ENCODE measurements around the gene TMEM218.
A peak's percentile ranks its signal among the peaks of the same experiment; 100 is the strongest.

TMEM218 gene

DNA sequence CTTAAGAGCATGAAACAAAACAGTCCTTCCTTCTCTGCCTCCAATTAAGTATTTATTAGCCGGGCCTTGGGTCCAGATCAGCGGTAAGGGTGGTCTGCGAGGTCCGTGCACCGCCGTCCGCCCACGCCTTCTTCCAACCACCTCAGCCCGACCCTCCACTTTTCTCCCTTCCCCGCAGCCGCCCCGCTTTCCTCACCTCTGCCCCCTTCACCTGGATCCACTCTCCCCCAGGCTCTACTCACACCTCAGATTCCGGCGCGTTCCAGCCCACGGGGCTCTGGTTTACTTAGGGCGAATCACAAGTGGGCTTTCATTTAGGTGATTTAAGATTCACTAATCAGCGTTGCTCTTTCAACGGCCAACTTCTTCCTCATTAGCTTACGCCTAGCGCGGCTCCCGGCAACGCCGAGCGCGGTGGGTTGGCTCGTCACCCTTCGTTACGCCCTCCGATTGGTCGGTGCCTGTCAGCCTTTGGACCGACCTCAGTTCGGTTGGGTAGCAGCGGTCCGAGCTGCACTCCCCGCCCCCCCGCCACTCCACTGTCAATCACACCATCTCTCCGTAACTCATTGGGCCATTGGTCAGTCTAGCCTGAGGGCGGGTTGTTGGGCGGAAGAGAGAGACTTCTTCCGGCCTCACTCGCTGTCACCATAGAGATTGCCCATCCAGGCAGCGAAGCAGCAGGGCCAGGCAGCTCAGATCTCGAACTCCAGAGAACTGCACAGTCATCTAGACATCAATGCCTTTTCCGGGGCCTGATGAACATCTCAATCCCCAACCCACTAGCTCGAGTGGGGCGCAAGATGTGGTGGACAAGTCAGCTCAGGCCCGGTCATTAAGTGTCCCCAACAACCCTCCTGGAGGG, at the start of gene TMEM218:
TSS of gene TMEM218 (minus strand) at position 284 of the 865 bp plus-strand sequence. CDS start 9,385 bp downstream, outside the sequence.
- DNase-seq = peak; percentile 97 to 98

GRCh38 chr11:125157953-125158680, 46.7 kb upstream of the TMEM218 start:
- no peak for DNase-seq

GRCh38 chr11:125157118-125157733, 45.8 kb upstream of the TMEM218 start:
- no peak for DNase-seq

- DNase-seq = no peak
Measured at GRCh38 chr11:125156346-125157117, 45.1 kb upstream of the TMEM218 start.

DNA sequence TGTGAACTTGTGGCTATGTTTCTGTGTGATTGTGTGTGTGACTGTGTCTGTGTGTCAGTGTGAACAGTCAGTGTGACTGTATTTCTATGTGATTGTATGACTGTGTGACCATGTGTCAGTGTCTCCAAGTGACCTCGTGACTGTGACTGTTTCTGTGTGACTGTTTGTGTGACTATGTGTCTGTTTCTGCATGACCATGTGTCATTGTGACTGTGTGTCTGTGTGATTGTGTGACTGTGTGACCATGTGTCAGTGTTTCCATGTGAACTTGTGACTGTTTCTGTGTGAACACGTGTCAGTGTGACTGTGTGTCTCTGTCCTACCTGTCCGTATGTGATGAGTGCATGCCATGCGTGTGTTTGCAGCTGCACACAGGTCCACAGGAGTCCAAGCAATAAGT, 44.3 kb upstream of the TMEM218 start:
- no peak for DNase-seq

DNA sequence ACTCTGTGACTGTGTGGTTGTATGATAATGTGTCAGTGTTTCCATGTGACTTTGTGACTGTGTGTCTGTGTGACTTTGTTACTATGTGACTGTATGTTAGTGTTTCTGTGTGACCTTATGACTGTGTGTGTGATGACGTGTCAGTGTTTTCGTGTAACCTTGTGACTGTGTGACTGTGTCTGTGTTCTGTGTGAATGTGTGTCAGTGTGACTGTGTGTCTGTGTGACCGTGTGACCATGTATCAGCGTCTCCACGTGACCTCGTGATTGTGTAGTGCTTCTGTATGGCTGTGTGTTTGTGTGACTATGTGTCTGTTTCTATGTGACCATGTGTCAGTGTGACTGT, 43.6 kb upstream of the TMEM218 start:
- DNase-seq = no peak

- no peak for DNase-seq
Measured at GRCh38 chr11:125154378-125155099, 43.1 kb upstream of the TMEM218 start.

GRCh38 chr11:125153837-125154236, 42.4 kb upstream of the TMEM218 start:
- no peak for DNase-seq

- no peak for DNase-seq
Measured at GRCh38 chr11:125148743-125149142, 37.3 kb upstream of the TMEM218 start.

DNA sequence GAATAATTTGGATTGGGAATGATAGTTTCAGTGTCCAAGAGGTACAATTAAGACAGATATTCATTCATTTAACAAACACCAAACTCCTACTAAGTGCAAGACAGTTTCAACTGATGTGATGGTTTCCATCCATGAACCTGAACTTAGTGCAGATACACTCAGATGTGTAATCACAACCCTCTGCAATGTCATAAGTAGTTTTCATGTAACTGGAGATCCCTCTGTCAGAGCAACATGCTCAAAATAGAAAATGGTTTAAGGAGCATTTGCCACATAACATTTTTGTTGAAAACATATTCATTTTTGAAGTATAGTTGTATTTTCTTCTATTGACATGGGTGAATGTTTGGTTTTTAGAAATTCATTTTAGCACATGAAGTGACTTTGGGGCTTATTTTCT, 36.6 kb upstream of the TMEM218 start:
- DNase-seq = no peak

DNA sequence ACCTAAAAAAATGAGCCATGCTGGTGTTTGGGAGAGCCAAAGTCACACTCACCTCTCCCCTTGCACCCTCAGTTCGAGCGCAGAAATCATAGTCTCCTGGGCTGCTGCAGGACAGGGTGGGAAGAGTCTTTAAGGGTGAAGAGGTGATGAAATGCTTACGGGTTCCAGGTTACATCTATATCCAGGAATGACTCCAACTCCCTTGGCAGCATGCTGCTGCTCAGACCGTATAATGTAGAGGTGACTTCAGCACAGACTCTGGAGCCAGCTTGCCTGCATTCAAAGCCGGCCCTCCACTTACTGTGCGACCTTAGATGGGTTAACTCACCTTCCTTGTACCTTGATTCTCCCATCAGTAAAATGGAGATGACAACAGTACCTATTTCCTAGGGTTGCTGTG, 35.9 kb upstream of the TMEM218 start:
- no peak for DNase-seq

DNA sequence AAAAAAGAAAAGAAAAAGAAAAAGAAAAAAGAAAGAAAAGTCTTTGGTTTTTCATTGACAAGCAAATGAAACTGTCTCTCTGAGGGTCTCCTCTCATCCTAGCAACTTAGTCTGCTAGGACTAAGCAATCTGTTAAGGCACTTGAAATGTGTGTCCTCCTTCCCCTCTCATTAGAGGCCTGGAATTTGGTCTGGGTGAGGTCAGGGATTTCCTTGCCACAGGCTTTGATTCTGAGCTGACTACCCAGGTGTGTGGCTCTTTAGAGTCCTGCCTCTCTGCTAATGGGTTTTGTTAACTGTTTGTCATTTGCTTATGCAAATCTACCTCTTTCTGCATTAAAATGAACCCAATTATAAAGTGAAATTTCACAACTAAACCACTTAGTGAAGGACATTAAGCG, 34.8 kb upstream of the TMEM218 start:
- no peak for DNase-seq

GRCh38 chr11:125141686-125142535, 30.5 kb upstream of the TMEM218 start:
- no peak for DNase-seq

DNA sequence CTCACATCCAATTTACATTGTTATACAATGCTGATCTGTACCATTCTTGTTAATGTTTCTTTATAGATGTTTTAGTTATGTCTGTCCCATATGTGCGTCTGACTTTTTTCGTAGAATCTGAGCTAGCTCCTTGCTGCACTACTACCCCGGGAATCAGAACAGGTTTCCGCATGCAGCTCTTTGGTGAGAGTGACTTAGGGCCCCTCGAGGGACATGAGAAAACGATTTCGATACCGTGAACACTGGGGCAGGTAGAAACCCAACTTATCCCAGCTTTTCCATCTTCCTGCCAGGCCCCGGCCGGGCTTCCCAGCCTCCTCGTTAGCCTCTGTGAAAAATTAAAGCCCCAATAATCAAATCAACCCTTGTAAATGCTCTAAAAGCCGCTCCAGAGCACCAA, 29.8 kb upstream of the TMEM218 start:
- DNase-seq = no peak

GRCh38 chr11:125140233-125140632, 28.8 kb upstream of the TMEM218 start:
- DNase-seq = no peak

- DNase-seq = no peak
Measured at GRCh38 chr11:125139778-125140177, 28.4 kb upstream of the TMEM218 start.

GRCh38 chr11:125138966-125139365, 27.5 kb upstream of the TMEM218 start:
- DNase-seq = no peak

DNA sequence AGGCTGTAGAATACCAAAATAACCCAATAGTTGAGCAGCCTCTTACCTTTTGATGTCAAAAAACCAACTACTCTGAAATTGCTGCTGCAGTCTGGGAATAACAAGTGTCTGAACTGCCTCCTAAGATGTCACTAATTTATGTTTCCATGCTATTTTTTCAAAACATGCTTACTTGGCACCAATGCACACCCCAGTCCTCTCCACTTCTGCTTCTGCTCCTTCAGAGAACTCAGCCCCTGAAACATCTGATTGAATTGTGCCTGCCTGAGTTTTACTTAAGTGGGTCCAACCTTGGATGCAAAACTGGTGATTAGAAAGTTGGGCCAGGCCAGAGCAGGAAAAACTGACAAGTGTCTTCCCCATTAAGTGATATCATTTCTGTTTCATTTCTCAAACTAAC, 24.6 kb upstream of the TMEM218 start:
- no peak for DNase-seq

- no peak for DNase-seq
Measured at GRCh38 chr11:125132596-125132995, 21.2 kb upstream of the TMEM218 start.

GRCh38 chr11:125132071-125132470, 20.6 kb upstream of the TMEM218 start:
- no peak for DNase-seq

- DNase-seq = no peak
Measured at GRCh38 chr11:125129316-125129993, 18.0 kb upstream of the TMEM218 start.

Measured in NCI-H187 (cell line).